H1 (cell line): ENCODE measurements around the gene C2CD2L. TPM values are rescaled to one million over a fixed set of nuclear protein-coding genes. Genes with fewer than 3 reads are reported as not detected.

Experiments
- CTCF ChIA-PET: fragments of 300-600 bp; sonication (Branson Sonifier 250); formaldehyde crosslinking; loops from one replicate; lab custom pipeline; 2021; ENCODE audit not compliant: partially characterized antibody; lab: Charles Lee
- POLR2A ChIA-PET: fragments of 300-600 bp; sonication (Branson Sonifier 250); formaldehyde crosslinking; loops from one replicate; lab custom pipeline; 2021; ENCODE audit warnings: inconsistent platforms; ENCODE audit not compliant: partially characterized antibody; lab: Charles Lee
- DNase-seq, 2 experiments: peaks; one replicate each; pipeline versions ENCODE4 v3.0.0 to v3.0.0-alpha.2; 2010 to 2022; ENCODE audit warnings: low spot score in 2 of 2, low read depth in 1 of 2, mixed read lengths in 1 of 2
- FAIRE-seq: peaks from 2 replicates; lab custom pipeline; 2011; peaks lifted over from hg19 to GRCh38; lab: Jason Lieb, UNC
- H2AFZ ChIP-seq: 2 replicates; pipeline ENCODE4 v1.8.1; 2012; ENCODE audit warnings: low read length, inconsistent platforms
- H2AK5ac ChIP-seq: 2 replicates; pipeline ENCODE4 v1.6.1; 2013; ENCODE audit warnings: low read depth, low read length
- H2BK120ac ChIP-seq: replicated peaks from 2 replicates; pipeline ENCODE3; 2013; ENCODE audit warnings: low read depth, low read length, inconsistent platforms
- H2BK12ac ChIP-seq: 2 replicates; pipeline ENCODE4 v1.6.1; 2013; ENCODE audit warnings: low read depth, low read length
- H2BK15ac ChIP-seq: 2 replicates; pipeline ENCODE4 v1.6.1; 2013; ENCODE audit warnings: low read length
- H2BK20ac ChIP-seq: 2 replicates; pipeline ENCODE4 v1.6.1; 2013; ENCODE audit warnings: low read length
- H2BK5ac ChIP-seq: 2 replicates; pipeline ENCODE4 v1.6.1; 2013; ENCODE audit warnings: low read depth, low read length
- H3K14ac ChIP-seq: 2 replicates; pipeline ENCODE4 v1.6.1; 2013; ENCODE audit warnings: inconsistent platforms; ENCODE audit not compliant: insufficient read length
- H3K18ac ChIP-seq: 2 replicates; pipeline ENCODE4 v1.6.1; 2013; ENCODE audit warnings: low read length; ENCODE audit errors: extremely low read depth
- H3K23ac ChIP-seq: 2 replicates; pipeline ENCODE4 v1.6.1; 2013; ENCODE audit warnings: inconsistent platforms; ENCODE audit not compliant: insufficient read length
- H3K23me2 ChIP-seq: 2 replicates; pipeline ENCODE4 v1.6.1; 2013; ENCODE audit warnings: low read depth, low read length
- H3K27ac ChIP-seq: 2 replicates; pipeline ENCODE4 v1.6.1; 2011; ENCODE audit warnings: low read depth, low read length, inconsistent platforms
- H3K27me3 ChIP-seq, 4 experiments: replicated peaks in 1 of 4; 1 replicate in 1 of 4; 2 replicates in 3 of 4; pipeline versions ENCODE4 v1.6.1 to v1.8.1; 2011 to 2013; ENCODE audit warnings: low read length in 3 of 4, mild to moderate bottlenecking in 3 of 4, inconsistent platforms in 2 of 4, mixed read lengths in 2 of 4, moderate library complexity in 1 of 4; ENCODE audit not compliant: control insufficient read depth in 3 of 4, insufficient read depth in 3 of 4; ENCODE audit errors: extremely low read depth in 1 of 4
- H3K36me3 ChIP-seq, 4 experiments: 2 replicates each; pipeline versions ENCODE4 v1.6.1 to v1.8.1; 2011 to 2013; ENCODE audit warnings: mild to moderate bottlenecking in 4 of 4, low read length in 3 of 4, moderate library complexity in 2 of 4, control low read depth in 1 of 4, inconsistent platforms in 1 of 4; ENCODE audit not compliant: insufficient read depth in 4 of 4, control insufficient read depth in 2 of 4
- H3K4ac ChIP-seq: replicated peaks from 2 replicates; pipeline ENCODE3; 2013; ENCODE audit warnings: low read length, low read depth, mixed read lengths, inconsistent platforms; ENCODE audit not compliant: insufficient read length
- H3K4me1 ChIP-seq, 4 experiments: replicated peaks in 1 of 4; 1 replicate in 1 of 4; 2 replicates in 3 of 4; pipeline versions ENCODE4 v1.6.1 to v1.8.1; 2011 to 2013; ENCODE audit warnings: low read length in 3 of 4, inconsistent platforms in 2 of 4, mixed read lengths in 1 of 4; ENCODE audit not compliant: insufficient read depth in 4 of 4, control insufficient read depth in 3 of 4
- H3K4me2 ChIP-seq, 2 experiments: 2 replicates each; pipeline versions ENCODE4 v1.6.1 to v1.8.1; 2011 to 2013; ENCODE audit warnings: low read depth in 2 of 2, low read length in 2 of 2, control low read depth in 1 of 2, inconsistent platforms in 1 of 2, mild to moderate bottlenecking in 1 of 2; ENCODE audit not compliant: insufficient read depth in 1 of 2
- H3K4me3 ChIP-seq, 4 experiments: fragments of 200-600, 300-600 bp in 1 of 4; sonication (generic), shearing (Covaris generic), sonication (Bioruptor Twin) in 1 of 4; 2 replicates each; pipeline versions ENCODE4 v1.5.1 to v1.8.1; 2011 to 2016; ENCODE audit warnings: low read length in 4 of 4, low read depth in 3 of 4, control low read depth in 2 of 4, inconsistent platforms in 2 of 4, mild to moderate bottlenecking in 2 of 4, mixed read lengths in 1 of 4, moderate library complexity in 1 of 4; ENCODE audit not compliant: insufficient read depth in 2 of 4; ENCODE audit errors: extremely low read depth in 1 of 4
- H3K56ac ChIP-seq: replicated peaks from 2 replicates; pipeline ENCODE3; 2013; ENCODE audit warnings: low read depth, mild to moderate bottlenecking, mixed read lengths, low read length, inconsistent platforms; ENCODE audit not compliant: insufficient read length
- H3K79me1 ChIP-seq: 2 replicates; pipeline ENCODE4 v1.6.1; 2013; ENCODE audit warnings: low read depth, low read length, control low read depth
- H3K79me2 ChIP-seq, 2 experiments: 2 replicates each; pipeline versions ENCODE4 v1.6.1 to v1.8.1; 2012 to 2013; ENCODE audit warnings: low read length in 2 of 2, mild to moderate bottlenecking in 2 of 2, inconsistent platforms in 1 of 2; ENCODE audit not compliant: insufficient read depth in 2 of 2, control insufficient read depth in 1 of 2
- H3K9ac ChIP-seq, 4 experiments: replicated peaks in 1 of 4; 1 replicate in 1 of 4; 2 replicates in 3 of 4; pipeline versions ENCODE4 v1.6.1 to v1.8.1; 2011 to 2013; ENCODE audit warnings: low read depth in 3 of 4, low read length in 3 of 4, control low read depth in 2 of 4, mild to moderate bottlenecking in 2 of 4, moderate library complexity in 2 of 4, inconsistent platforms in 1 of 4; ENCODE audit errors: extremely low read depth in 1 of 4
- H3K9me3 ChIP-seq, 2 experiments: 2 replicates each; pipeline versions ENCODE4 v1.6.1 to v1.8.1; 2012 to 2013; ENCODE audit warnings: mild to moderate bottlenecking in 2 of 2, moderate library complexity in 2 of 2, control low read depth in 1 of 2, inconsistent platforms in 1 of 2, low read depth in 1 of 2, low read length in 1 of 2, mixed read lengths in 1 of 2; ENCODE audit not compliant: insufficient read depth in 2 of 2
- H4K20me1 ChIP-seq, 2 experiments: replicated peaks in 1 of 2; 2 replicates each; pipeline versions ENCODE3 to v1.8.1; 2011 to 2013; ENCODE audit warnings: inconsistent platforms in 2 of 2, low read length in 2 of 2, mild to moderate bottlenecking in 1 of 2; ENCODE audit not compliant: insufficient read depth in 2 of 2, control insufficient read depth in 1 of 2
- H4K5ac ChIP-seq: 2 replicates; pipeline ENCODE4 v1.6.1; 2013; ENCODE audit warnings: low read length, low read depth, mixed read lengths, inconsistent platforms; ENCODE audit not compliant: insufficient read length
- H4K8ac ChIP-seq: 2 replicates; pipeline ENCODE4 v1.8.0; 2013; ENCODE audit warnings: mild to moderate bottlenecking, moderate library complexity, low read length, inconsistent platforms; ENCODE audit not compliant: insufficient read depth; ENCODE audit errors: extremely low read depth
- H4K91ac ChIP-seq: replicated peaks from 2 replicates; pipeline ENCODE3; 2013; ENCODE audit warnings: low read length, mixed read lengths, inconsistent platforms; ENCODE audit not compliant: insufficient read length
- ATF2 ChIP-seq: IDR thresholded peaks from 2 replicates; pipeline ENCODE4 v1.6.1; 2012; ENCODE audit warnings: low read length, inconsistent platforms
- CBX5 ChIP-seq: fragments of 300-800, 300-1000 bp; sonication (generic); IDR thresholded peaks from 2 replicates; pipeline ENCODE4 v1.7.1; 2016; ENCODE audit warnings: antibody characterized with exemption, low read length, low read depth
- HDAC6 ChIP-seq: IDR thresholded peaks from one replicate; pipeline ENCODE4 v1.7.1; 2012; ENCODE audit warnings: low read depth, mild to moderate bottlenecking, inconsistent platforms, low read length, moderate library complexity
- MAFK ChIP-seq: IDR thresholded peaks from 2 replicates; pipeline ENCODE4 v1.6.1; 2012; ENCODE audit warnings: low read depth, mild to moderate bottlenecking, improper control_type of control experiment, low read length
- POU5F1 ChIP-seq: IDR thresholded peaks from 2 replicates; pipeline ENCODE4 v1.6.1; 2011; ENCODE audit warnings: low read depth, mild to moderate bottlenecking, low read length, moderate library complexity
- SIN3A ChIP-seq, 2 experiments: IDR thresholded peaks in 1 of 2; conservative IDR thresholded peaks in 1 of 2; 2 replicates each; pipeline ENCODE4 v1.6.1; 2011 to 2012; ENCODE audit warnings: low read length in 2 of 2, improper control_type of control experiment in 1 of 2, low read depth in 1 of 2, mild to moderate bottlenecking in 1 of 2
- SP1 ChIP-seq: IDR thresholded peaks from 2 replicates; pipeline ENCODE4 v1.6.1; 2011; ENCODE audit warnings: low read depth, low read length
- SUZ12 ChIP-seq: fragments of 200-600 bp; sonication (generic); IDR thresholded peaks from 2 replicates; pipeline ENCODE4 v1.6.1; 2012; ENCODE audit warnings: mild to moderate bottlenecking, inconsistent platforms, low read length, moderate library complexity, mixed read lengths
- TBP ChIP-seq: IDR thresholded peaks from 2 replicates; pipeline ENCODE4 v1.6.1; 2011; ENCODE audit warnings: low read depth, low read length, improper control_type of control experiment
- WGBS, 2 experiments: shearing (Covaris generic) in 1 of 2; methylation state at CpG; one replicate each; pipeline versions ENCODE4 v1.1.6 to v1.1.7; 2013 to 2015; ENCODE audit warnings: low lambda C conversion rate in 2 of 2, mixed read lengths in 2 of 2, inconsistent platforms in 1 of 2, low coverage in 1 of 2, missing lambda C conversion rate in 1 of 2; ENCODE audit not compliant: insufficient replicate concordance in 2 of 2, insufficient coverage in 1 of 2, insufficient read length in 1 of 2; ENCODE audit errors: extremely low coverage in 1 of 2, missing lambda C conversion rate in 1 of 2; 5-methylcytosine and 5-hydroxymethylcytosine counted together
- polyA plus RNA-seq, 7 experiments: library from polyadenylated mRNA; depleted of rRNA in 3 of 7; stranded (reverse) in 5 of 7; unstranded in 2 of 7; fragments of >200 nt in 5 of 7; fragments of 200-250 nt in 2 of 7; gene quantifications; 1 replicate in 5 of 7; 2 replicates in 1 of 7; 4 replicates in 1 of 7; pipeline versions ENCODE4 v1.2.1 to v1.2.3, GENCODE V29; 2011 to 2013; ENCODE audit warnings: missing spikeins in 2 of 7, mixed read lengths in 2 of 7
- total RNA-seq: library from RNA; stranded (reverse); fragmentation: NEBNext Ultra II Directional; extraction: Animal tissue kit (Norgen Biotek cat#: 25700); gene quantifications from 2 replicates; pipeline ENCODE4 v1.2.1, GENCODE V29; 2021

The C2CD2L gene
- total and polyA plus RNA-seq, 2 of the 8 experiments (the other 6 are each of a cell fraction or from before 2014, with no cell fraction given), result 2.5 to 4.0 TPM

GRCh38 chr11:119100994-119101758 lies 6.0 kb upstream of the C2CD2L start:
- Histone ChIP-seq H3K27ac (peak overlapping the region; percentile 99), H3K79me1 (peaks cover 7% of the 10 kb centered on the region), H3K4me2 (peak overlapping the region; percentile 92 to 98), H3K4me1 (peaks cover 3 to 15% (median 5%) of the 10 kb centered on the region in 4 experiments; a peak in 6 of 7 replicates), H3K56ac (peak overlapping the region; percentile 35), H3K9me3 (no peaks in the 10 kb centered on the region), H3K36me3 (peaks cover 5 to 24% (median 16%) of the 10 kb centered on the region in 4 experiments; a peak in 6 of 8 replicates), H2AK5ac (peak overlapping the region; percentile 99; the same call in 1 of the 2 replicates), H4K91ac (peak overlapping the region; percentile 69), H4K8ac (peak overlapping the region; percentile 60), H3K18ac (no peak overlapping the region), H3K27me3 (no peaks in the 10 kb centered on the region), H4K5ac (peak overlapping the region; percentile 44), H2BK120ac (no peak overlapping the region), H3K9ac (peak overlapping the region; percentile 71 to 92 (median 88)), H3K4ac (peak overlapping the region; percentile 5), H3K14ac (no peak overlapping the region), H2BK20ac (no peak overlapping the region), H3K23me2 (peaks cover 17% of the 10 kb centered on the region), H4K20me1 (peaks cover 0 to 2% of the 10 kb centered on the region in 2 experiments), H2BK12ac (no peak overlapping the region; the same call in none of the 2 replicates), H2AFZ (no peak overlapping the region), H3K79me2 (peaks cover 0 to 12% of the 10 kb centered on the region in 2 experiments; a peak in 2 of 4 replicates), H2BK5ac (peak overlapping the region; percentile 96), H3K4me3 (peak overlapping the region; percentile 66 to 97 (median 90)), H2BK15ac (no peak overlapping the region), H3K23ac (no peak overlapping the region)
- POLR2A ChIA-PET, result interaction anchor here (0.9 to 2.1 kb wide), 17 partner anchors 8 to 275 kb away, joined by 3 to 17 read pairs (median 5); partner anchors contain the start of genes HINFP, RPS25, SLC37A4 and TRAPPC4
- WGBS, 2 experiments, result 2% methylated on average over 29 of the region's 29 CpGs; no CpG with 5 or more reads in 1 of the 2 experiments
- DNase-seq, result peak in 1 of 2 experiments; percentile 85
- FAIRE-seq, result no peak
- CTCF ChIA-PET, result interaction anchor here (1.2 to 1.7 kb wide), 5 partner anchors 11 to 222 kb away, joined by 3 to 9 read pairs (median 4); no protein-coding TSS in a partner anchor
- no peak for TF ChIP-seq HDAC6
- TF ChIP-seq CBX5, result no peak
- no peak for TF ChIP-seq TBP
- TF ChIP-seq SP1, result no peak
- peak; percentile 13 to 42; a peak in 2 of 4 replicates for TF ChIP-seq SIN3A (conservative IDR thresholded peaks at IDR 0.05 in 1 of 2, IDR thresholded peaks at IDR 0.05 in 1 of 2; ENCODE audit: low read depth in 1 of 2, low read length in 2 of 2)
- no peak for TF ChIP-seq POU5F1
- no peak for TF ChIP-seq ATF2
- TF ChIP-seq SUZ12, result no peak
- TF ChIP-seq MAFK, result no peak
